HG03432 (cell line): ENCODE results near the gene MYOG.

Experiments
- ATAC-seq: cut with Tn5 transposase; IDR thresholded peaks from one replicate; pipeline ENCODE4 v1.9.1; 2021; ENCODE audit warnings: mild to moderate bottlenecking, moderate library complexity; ENCODE audit not compliant: unreplicated experiment

MYOG gene

DNA sequence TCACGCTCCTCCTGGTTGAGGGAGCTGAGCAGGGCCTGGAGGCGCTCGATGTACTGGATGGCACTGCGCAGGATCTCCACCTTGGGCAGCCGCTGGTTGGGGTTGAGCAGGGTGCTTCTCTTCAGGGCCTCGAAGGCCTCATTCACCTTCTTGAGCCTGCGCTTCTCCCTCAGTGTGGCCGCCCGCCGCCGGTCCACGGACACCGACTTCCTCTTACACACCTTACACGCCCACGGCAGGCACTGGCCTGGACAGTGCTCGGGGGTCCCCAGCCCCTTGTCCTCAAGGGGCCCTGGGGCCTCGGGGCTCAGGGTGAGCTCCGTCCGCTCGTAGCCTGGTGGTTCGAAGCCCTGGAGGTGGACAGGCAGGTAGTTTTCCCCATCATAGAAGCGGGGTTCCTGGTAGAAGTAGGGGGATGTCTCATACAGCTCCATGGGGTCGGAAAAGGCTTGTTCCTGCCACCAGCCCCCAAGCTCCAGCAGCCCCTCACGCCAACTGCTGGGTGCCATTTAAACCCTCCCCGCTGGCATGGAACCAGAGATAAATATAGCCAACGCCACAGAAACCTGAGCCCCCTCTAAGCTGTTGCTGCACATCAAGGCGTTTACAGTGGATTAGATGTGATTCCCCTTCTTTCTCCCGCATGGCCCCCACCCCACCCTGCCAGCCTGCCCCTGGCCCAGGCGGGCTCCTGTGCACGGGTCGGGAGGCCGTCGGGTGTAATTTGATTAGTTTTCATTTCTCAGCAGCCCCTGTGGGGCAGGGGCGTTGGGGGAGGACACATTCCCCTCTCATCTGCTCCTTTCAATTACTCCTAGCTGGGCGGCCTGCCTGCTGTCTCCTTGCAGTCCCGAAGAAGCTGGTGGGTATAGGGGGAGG, at the start of gene MYOG:
TSS of gene MYOG (minus strand) at position 485 of the 879 bp plus-strand sequence. CDS start at position 434, 51 bp downstream.
- ATAC-seq = no peak

DNA sequence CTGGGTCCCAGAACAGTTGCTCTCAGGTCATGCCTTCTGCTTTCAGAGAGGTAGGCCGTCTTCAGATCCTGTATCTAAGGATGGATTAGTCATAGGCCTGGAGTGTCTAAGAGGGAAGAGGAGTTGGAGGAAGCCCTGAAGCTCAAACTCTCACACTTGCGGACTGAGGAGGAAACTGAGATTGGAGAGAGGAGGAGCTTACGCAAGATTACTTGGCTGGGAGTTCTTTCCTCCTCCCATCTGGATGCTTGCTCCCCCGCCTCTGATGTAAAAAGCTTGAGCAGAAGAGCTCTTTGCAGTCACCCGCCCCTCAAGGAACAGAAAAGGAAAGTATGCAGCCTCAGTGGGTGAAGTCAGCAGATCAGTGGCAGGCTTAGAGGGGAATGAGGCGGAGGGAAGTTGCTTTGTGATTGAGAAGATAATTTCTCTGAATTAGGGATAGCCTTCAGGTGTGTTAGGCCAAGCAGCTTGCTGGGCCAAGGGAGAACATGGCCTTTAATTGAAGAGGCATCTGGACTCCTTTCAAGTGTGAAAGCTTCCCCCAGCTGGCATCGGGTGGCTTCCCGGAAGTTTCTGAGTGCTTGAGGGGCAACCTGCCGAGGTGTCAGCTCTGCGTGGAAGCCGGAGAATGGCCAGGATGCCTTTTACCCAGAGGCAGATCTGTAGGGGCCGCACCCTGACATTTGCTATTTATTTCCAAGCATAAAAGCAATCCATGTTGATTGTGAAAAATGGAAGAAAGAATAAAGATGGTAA, 48.3 kb upstream of the MYOG start:
- ATAC-seq = no peak

DNA sequence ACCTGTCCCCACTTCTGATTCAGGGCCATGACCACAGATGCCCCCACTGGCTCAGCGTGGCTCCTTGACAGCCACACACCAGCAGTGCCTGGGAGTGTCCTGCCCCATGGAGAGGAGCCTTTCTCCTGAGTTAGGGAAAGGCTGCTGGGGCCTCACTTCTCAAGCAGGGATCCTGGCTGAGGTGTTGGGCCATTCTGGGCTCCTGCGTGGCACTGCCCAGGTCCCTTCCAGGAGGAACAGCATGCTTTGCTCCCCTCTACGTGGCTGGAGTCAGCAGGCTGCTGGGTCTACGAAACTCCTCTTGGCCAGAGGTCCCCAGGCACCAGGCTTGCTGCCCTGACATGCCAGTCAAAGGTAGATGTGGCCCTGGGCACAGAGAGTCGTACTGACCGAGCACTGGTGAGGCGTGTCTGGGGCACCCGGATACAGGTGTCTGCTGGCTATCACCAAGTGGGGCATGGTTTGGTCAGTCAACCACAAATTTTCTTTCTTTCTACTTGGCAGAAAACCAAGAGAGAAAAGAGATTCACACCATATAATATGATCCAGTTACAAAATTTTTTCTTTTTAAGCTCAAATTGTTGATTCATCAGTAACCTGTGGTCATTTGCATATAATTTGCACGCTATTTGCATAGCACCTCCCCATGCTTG, 45.9 kb upstream of the MYOG start:
- ATAC-seq = no peak

DNA sequence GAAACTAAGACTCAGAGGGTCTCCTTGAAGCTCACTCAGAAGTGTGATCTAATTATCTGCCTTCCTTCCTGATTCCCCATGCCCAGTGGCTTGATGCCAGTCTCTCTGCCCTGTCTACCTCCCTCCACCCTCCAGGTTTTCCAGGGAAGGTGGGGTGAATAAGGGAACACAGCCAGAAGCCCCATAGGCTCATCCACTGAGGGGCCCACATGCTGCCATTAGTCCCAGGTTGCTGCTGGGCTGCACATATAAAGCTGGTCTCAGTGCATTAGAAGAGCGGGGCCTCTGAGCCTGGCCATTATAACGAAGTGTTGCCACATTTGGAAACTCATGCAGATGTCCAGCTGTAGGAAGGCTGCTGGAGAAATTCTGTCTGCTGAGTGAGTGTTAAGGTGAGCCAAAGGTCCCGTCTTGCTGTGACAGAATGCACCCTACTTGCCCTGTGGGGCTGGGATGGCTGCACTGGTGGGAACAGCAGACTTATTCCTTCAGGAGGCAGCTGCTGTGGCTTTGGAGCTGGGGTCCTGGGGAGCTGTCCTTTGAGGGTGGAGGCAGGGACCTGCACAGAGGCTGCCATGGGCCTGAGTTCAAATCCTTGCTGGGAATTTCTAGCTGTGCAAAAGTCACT, 44.7 kb upstream of the MYOG start:
- ATAC-seq = no peak

DNA sequence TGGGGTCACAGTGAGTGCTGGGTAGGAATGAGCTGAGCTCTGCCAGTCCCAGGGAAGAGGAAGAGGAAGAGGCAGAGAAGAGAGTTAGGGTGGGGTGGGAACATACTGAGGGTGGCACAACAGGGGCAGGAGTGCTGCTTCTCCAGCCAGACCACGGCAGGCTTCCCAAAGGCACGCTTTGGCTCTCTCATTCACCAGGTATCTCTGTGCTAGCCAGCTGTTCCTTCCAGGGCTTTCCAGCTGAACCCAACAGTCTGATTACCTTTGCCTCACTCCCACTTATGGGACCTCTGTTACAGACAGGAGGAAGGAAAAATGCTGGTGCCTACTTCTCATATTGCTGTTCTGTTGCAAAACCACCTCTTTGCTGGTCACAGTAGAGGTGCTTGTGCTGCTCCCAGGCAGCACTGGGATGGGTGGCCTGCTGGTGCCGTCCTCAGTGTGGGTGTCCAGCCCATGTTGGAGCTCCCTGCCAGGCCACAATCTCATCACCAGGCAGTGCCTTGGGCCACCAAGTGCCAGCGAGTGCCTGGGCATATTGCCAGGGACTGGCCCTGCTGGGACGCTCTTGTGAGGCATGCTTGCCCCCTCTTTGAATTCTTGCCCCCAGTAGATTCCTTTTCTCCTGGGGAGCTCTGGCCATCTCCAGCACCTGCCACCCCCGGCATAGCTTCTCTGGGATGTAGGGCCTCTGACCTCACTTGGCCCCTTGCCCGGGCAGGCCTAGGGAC, 43.9 kb upstream of the MYOG start:
- no peak for ATAC-seq

DNA sequence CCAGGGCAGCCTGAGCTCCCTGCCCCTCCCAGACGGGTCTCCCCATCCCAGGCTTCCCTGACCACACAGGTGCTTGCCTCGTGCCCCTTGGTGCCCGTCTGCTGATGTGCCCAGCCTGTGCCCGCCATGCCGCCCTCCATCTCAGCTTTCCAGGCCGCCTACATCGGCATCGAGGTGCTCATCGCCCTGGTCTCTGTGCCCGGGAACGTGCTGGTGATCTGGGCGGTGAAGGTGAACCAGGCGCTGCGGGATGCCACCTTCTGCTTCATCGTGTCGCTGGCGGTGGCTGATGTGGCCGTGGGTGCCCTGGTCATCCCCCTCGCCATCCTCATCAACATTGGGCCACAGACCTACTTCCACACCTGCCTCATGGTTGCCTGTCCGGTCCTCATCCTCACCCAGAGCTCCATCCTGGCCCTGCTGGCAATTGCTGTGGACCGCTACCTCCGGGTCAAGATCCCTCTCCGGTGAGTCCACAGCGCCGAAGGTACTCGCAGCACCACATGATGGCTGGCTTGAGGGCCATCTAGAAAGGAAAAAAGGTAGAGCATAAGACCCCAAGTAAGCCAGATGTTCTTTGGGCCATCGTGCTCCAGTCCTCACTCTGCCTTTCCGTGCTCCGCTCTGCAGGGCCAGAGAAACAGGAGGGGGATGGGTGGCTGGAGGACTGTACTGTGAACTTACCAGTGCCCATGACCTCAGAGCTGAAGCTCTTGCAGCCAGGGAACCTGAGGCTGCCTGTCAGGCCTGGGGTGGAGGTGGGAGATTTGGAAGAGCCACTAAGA, 43.1 kb upstream of the MYOG start:
- no peak for ATAC-seq

DNA sequence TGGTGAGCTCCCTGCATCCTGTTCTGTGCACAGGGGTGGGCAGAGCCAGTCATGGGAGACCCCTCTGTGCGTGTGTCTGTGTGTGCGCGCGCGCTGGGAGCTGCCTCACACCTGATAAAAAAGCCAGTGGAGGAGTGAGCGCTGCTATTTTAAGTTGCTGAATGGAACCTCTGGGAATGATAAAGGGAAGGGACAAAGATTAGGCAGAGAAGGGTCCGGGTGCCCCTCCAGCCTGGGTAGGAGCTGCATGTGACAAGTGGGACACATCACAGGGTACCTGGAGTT, 42.6 kb upstream of the MYOG start:
- no peak for ATAC-seq

DNA sequence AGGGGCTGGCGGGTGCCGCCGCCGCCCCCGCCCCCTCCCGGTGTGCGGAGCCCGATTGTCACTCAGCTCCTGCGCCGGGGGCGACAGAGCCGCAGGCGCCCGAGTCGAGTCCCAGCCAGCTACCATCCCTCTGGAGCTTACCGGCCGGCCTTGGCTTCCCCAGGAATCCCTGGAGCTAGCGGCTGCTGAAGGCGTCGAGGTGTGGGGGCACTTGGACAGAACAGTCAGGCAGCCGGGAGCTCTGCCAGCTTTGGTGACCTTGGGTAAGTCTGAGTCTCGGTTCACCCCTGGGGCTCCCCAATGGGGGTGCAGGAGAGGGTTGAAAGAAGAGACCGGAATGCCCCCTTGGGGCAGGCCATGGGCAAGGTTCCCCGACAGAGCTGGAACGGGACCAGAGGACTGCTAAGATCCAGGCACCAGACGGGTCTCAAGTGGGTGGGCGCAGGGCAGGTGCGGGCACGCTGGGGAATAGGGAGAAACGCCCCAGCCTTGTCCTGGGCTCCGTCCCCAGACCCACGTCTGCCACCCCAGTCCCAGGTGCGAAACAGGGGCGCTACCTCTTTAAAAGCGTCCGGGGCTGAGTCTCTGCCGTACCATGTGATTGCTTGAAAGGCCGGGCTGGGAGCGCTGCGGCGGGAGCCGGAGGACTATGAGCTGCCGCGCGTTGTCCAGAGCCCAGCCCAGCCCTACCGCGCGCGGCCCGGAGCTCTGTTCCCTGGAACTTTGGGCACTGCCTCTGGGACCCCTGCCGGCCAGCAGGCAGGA, 42.0 kb upstream of the MYOG start, which contains the start of gene ADORA1:
TSS of gene ADORA1 (plus strand) at position 61 of the 765 bp plus-strand sequence. CDS start 1,116 bp downstream, outside the sequence.
- ATAC-seq = no peak

DNA sequence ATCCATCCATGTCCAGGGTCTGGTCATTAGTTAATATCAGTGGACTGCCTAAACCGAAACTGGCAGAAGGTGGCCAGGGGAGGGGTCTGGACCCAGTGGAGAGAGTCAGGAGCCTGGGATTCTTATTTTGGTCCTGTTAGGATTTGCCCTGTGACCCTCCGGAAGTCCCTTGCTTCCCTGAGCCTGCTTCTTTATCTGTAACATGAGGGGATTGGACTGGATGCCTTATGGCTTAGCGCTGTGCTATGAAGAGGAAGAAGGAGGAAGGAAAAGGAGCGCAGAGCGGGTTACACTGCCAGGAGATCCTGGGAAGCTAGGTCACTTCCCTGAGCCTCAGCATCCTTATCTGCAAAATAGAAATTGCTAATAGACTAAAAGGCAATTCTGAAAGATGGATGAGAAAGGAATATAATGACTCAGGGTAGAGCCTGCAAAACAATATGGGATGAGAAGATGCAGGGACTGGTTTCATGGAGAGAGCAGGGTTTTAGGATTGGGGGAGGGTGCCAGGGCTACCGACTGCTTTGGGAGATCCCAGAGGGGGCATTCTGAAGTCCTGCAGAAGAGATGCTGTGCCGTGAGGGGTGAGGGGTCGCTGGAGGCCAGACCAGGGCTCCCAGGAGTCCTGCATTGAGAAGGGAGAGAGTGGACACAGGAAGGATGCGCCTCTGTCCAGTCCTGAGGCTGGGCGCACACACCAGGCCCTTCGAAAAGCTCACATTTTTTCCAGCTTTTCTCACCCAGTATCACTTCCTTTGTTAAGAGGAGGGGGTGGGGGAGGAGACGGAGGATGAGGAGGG, 41.3 kb upstream of the MYOG start:
- no peak for ATAC-seq

DNA sequence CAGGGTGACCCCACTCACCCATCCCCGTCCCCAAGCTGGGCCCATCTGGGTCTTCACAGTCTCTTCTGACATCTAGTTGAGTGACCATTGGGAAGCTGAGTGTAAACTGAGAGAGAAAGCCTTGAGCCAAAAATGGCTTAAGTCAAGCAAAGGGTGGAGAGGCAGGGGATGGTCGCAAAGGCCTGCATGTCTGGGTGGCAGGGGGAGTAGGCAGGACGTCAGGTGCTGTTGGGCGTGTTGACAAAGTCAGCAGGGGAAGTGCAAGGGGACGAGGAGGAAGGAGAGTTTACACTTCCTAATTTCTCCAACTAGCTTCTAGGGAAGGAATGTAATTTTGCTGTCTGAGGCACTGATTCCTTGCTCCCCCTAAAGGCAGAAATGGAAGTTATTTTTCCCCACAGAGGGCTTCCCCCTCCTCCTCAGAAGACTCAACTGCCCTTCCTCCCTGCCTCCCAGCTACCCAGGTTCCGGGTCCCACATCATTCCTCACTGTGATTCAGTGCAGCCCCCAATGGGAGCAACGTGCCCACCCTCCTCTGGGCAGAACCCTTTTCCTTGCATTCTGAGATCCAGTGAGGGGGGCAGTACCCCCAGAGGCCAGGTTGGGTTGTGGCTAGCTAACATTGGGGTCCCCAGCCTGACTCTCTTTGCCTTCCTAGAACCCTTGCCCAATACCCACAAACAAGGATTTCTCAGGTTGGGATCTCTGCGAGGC, 40.5 kb upstream of the MYOG start:
- ATAC-seq = no peak

DNA sequence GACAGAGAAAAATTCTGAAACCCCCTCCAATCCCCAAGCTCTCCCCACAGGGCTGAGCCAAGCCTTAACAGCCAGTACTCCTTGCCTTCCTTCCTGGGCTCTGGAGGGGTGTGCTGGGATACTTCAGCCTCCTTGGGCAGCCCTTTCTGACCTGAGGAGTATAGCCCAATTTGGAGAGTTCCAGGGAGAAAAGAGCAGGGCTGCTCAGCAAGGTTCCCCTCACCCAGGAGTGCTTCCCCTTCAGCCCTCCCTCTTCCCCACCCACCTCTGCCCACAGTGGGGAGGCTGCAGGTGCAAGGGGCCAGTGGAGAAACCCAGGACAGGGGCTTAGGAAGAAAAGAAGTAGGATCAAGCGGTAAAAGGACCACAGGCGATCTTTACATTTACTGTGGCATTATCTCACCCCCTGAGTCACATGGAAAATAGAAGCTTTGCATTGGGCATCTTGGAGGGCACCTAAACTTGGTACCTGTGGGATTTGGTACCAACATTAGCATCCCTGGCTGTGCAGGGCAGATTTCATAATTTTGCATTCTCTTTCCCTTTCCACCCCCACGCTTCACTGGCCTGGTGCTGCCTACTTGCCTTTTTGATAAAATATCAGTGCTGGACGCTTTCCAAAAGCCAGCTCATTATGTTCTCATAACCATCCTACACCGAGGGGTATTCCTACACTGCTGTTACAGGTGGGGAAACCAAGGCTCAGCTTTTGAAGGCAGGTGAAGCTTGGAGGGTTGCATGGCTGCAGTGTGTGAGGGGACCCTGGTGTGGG, 38.9 kb upstream of the MYOG start:
- no peak for ATAC-seq

DNA sequence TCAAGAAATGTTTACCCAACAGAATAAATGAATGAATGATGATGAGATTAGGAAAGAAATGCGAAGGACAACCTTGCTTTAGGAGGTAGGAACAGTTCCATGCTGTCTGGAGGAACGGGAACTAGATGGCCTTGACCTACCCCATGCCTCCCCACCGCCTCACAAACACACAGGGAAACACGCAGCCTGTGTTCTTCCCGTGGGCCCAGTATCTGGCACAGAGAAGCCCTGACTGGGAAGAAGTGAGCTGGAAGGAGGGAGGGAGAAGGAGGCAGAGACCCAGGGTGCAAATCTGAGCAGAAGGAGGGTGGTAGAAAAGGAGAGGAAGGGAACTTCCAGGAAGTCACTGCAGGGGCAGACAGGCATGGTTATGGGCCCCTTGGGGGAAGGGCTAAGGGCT, 38.2 kb upstream of the MYOG start:
- no peak for ATAC-seq

DNA sequence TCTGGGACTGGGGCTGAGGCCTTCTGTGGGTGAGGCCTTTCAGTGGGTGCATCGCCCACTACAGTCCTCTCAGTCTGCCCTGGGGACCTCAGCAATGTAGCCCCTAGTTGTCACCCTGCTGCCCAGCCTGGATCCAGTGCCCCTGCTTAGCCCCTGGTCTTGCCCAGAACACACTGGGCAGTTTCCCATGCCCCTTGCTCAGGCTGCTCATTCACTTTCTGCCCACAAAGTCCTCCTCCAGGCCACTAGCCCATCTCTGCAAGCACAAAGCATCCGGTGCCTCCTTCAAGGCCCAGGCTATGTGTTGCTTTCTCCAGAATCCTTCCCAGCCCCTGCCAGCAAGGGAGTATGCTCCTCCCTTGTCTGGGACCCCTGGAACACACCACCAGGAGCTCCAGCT, 36.3 kb upstream of the MYOG start:
- ATAC-seq = no peak

DNA sequence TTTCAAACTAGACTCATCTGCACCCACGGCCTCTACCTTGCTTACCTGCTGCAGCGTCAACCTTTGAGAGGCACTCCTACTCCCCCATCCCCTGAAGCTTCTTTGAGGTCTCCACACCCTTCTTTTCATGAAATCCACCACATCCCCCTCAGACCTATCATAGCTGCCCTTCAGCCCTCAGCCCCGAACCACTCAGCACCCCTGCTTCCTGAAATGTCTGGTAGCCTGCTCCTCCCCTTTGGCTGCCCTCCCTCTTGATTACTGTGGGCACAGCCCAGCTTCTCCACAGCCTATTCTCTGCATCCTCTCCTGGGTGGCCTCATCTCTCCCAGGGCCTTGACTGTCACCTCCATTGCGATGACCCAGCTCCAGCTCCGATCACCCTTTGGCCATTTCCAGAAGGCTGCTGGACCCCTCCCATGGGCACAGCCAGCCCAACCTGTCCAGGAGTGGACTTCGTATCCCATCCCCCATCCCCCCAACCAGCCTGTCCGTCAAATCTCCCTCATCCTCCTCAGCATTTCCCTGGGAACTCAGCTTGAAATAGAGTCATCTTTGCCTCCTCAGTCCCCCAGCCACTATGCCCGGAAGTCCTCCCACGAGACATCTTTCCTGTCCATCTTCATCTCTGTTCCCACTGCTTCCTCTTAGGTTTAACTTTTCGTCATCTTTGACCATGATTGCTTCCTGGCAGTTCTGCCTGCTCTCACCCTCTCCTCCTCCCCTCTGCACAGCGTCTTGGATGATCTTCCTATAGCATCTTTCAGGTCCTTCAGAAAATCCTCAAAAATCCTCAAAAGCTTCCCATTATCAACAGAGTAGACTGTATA, 35.6 kb upstream of the MYOG start:
- no peak for ATAC-seq

DNA sequence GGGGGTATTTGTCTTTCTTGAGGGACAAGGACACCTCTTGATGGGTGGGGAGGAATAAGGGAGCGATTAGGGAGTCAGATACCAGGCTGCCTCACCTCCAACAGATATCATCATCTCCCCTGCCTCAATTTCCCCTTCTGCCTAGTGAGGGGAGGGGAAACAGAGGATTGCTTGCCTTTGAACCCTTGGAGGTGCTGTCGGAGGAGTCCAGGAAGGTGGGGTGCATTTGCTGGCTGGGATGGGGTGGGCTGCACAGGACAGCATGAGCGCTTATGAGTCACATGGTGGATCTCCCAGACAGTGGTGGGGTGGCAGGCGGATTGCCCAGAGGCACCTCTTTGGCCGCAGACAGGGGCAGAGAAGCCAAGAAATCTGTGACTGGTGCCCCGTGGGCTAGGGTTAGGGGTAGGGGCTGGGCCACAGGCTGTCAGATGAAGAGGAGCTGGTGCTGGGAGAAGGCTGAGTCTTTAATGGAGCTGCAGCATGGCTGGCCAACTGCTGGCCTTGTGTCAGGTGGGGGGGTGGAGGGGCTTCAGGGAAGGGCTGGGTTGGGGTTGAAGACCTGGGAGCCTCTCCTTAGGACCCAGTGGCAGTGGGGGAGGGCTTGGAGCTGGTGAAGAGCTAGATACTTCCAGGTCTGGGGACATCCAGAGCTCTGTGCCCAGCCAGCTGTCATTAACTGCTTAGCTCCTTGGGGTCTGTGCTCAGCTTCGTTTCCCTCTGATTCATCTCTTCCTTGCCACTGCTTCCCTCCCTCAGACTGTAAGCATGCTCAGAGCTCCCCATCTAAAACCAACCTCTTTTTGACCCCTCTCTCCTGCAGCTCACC, 34.7 kb upstream of the MYOG start:
- ATAC-seq = no peak
